Esophagus squamous epithelium (tissue), 4 donors: ENCODE measurements around the gene HBP1.

Source experiments
- CTCF ChIP-seq, 6 experiments: fragments of 450-650 bp in 4 of 6; fragments of 200-600 bp in 2 of 6; sonication (generic) in 2 of 6; IDR thresholded peaks; one replicate each; pipeline ENCODE4 v1.5.1; 2016 to 2019; ENCODE audit warnings: antibody characterized with exemption in 6 of 6, mild to moderate bottlenecking in 4 of 6, moderate library complexity in 4 of 6
- POLR2A ChIP-seq, 4 donors: fragments of 450-650 bp; IDR thresholded peaks; one replicate each; pipeline ENCODE4 v1.6.1; 2017; ENCODE audit warnings: antibody characterized with exemption in 4 of 4, mild to moderate bottlenecking in 4 of 4, moderate library complexity in 3 of 4

GRCh38 chr7:107187774-107188173 is 19.0 kb downstream of the HBP1 start:
- TF ChIP-seq CTCF (IDR thresholded peaks at IDR 0.05): no peak
- TF ChIP-seq POLR2A (IDR thresholded peaks at IDR 0.05): no peak
